Stimulated activated CD8-positive, alpha-beta memory T cell treated with anti-CD3 and anti-CD28 coated beads, Interleukin-7, amount 100 ng/mL, for 4 hours (primary cell): ENCODE data around the gene PPA1.
"Not testable (repeated sequence)": the region's sequence is repeated elsewhere in the genome, so short reads cannot be mapped to it uniquely, and the experiment has no call there.

Source experiments
- DNase-seq, 2 donors: peaks; one replicate each; pipeline ENCODE4 v3.0.0-alpha.2; 2020; ENCODE audit warnings: low read depth in 2 of 2

PPA1 gene

GRCh38 chr10:70254778-70255328 is 21.6 kb upstream of the PPA1 start:
- DNase-seq = no peak

- no peak for DNase-seq
These were observed 20.9 kb upstream of the PPA1 start for GRCh38 chr10:70253878-70254765.

- no peak for DNase-seq
These were observed 17.9 kb upstream of the PPA1 start for GRCh38 chr10:70250961-70251680.

GRCh38 chr10:70247360-70247759 is 14.1 kb upstream of the PPA1 start:
- DNase-seq = no peak

GRCh38 chr10:70241081-70241480 is 7.9 kb upstream of the PPA1 start:
- DNase-seq = no peak

GRCh38 chr10:70239986-70240385 is 6.8 kb upstream of the PPA1 start:
- DNase-seq = not testable (repeated sequence)

GRCh38 chr10:70239077-70239976 is 6.1 kb upstream of the PPA1 start:
- DNase-seq = not testable (repeated sequence)

- not testable (repeated sequence) for DNase-seq
These were observed 4.8 kb upstream of the PPA1 start for GRCh38 chr10:70237958-70238536.

GRCh38 chr10:70234668-70235447 is 1.6 kb upstream of the PPA1 start:
- DNase-seq = no peak

GRCh38 chr10:70233939-70234300 is 691 bp upstream of the PPA1 start:
- no peak for DNase-seq

GRCh38 chr10:70232859-70233108 is 445 bp downstream of the PPA1 start:
- no peak for DNase-seq

- DNase-seq = peak; percentile 25 to 53
These were observed 922 bp downstream of the PPA1 start for GRCh38 chr10:70232155-70232858.

- no peak for DNase-seq
These were observed 4.7 kb downstream of the PPA1 start for GRCh38 chr10:70228491-70228890.

GRCh38 chr10:70227548-70228320 is 5.5 kb downstream of the PPA1 start:
- no peak for DNase-seq

GRCh38 chr10:70223728-70224127 is 9.5 kb downstream of the PPA1 start:
- no peak for DNase-seq

GRCh38 chr10:70222811-70223447 is 10.3 kb downstream of the PPA1 start:
- DNase-seq = not testable (repeated sequence)

GRCh38 chr10:70222340-70222794 is 10.9 kb downstream of the PPA1 start:
- no peak for DNase-seq

GRCh38 chr10:70221030-70221429 is 12.2 kb downstream of the PPA1 start:
- DNase-seq = no peak

- no peak for DNase-seq
These were observed 20.4 kb downstream of the PPA1 start for GRCh38 chr10:70212879-70213278.
